HCT116 (cell line): ENCODE data around the gene VWF. TPM values are rescaled to one million over a fixed set of nuclear protein-coding genes. Genes with fewer than 3 reads are reported as not detected.

ENCODE experiments used
- ATAC-seq: fragments of 200-7000 bp; cut with Tn5 transposase; 2 replicates; pipeline ENCODE4 v1.9.1; 2020; ENCODE audit warnings: mild to moderate bottlenecking, moderate library complexity
- BruUV-seq: library from RNA; stranded (reverse); fragments of 400-500 nt; replicated peaks from 2 replicates; lab custom pipeline; 2021; lab: Mats Ljungman, UMichigan
- CTCF ChIA-PET: fragments of 300-600 bp; sonication (Branson Sonifier 250); formaldehyde crosslinking; loops from one replicate; lab custom pipeline; 2021; ENCODE audit warnings: antibody characterized with exemption; lab: Charles Lee
- POLR2A ChIA-PET: fragments of 300-600, 350-600 bp; sonication (Branson Sonifier 250); formaldehyde crosslinking; loops from one replicate; lab custom pipeline; 2021; ENCODE audit warnings: antibody characterized with exemption; lab: Charles Lee
- RAD21 ChIA-PET, 2 experiments: fragments of 300-600 bp; sonication (Branson Sonifier 250); formaldehyde crosslinking; loops; one replicate each; lab custom pipeline; 2023; ENCODE audit warnings: low total read pairs in 2 of 2; ENCODE audit not compliant: uncharacterized antibody in 2 of 2, unreplicated experiment in 2 of 2, low non-redundant PET in 1 of 2; lab: Charles Lee
- DNase-seq: peaks from one replicate; pipeline ENCODE4 v3.0.0-alpha.2; 2010; ENCODE audit warnings: low read depth, low spot score
- H2AFZ ChIP-seq: fragments of 200-600 bp; shearing (Covaris generic), sonication (generic); 2 replicates; pipeline ENCODE4 v1.6.1; 2017; ENCODE audit warnings: low read depth, mixed run types, mixed read lengths, antibody characterized with exemption, low read length; ENCODE audit not compliant: poor library complexity, severe bottlenecking
- H3K27ac ChIP-seq: 2 replicates; pipeline ENCODE4 v1.5.1; 2012; ENCODE audit warnings: low read depth, low read length
- H3K27me3 ChIP-seq: fragments of 200-600 bp; sonication (generic); 2 replicates; pipeline ENCODE4 v1.6.1; 2016; ENCODE audit warnings: mixed run types, low read length, mixed read lengths; ENCODE audit not compliant: insufficient read depth
- H3K36me3 ChIP-seq, 2 experiments: fragments of 200-500 bp in 1 of 2; fragments of 200-600 bp in 1 of 2; sonication (Bioruptor generic) in 1 of 2; sonication (generic) in 1 of 2; 2 replicates each; pipeline versions ENCODE4 v1.5.1 to v1.6.1; 2014 to 2016; ENCODE audit warnings: low read length in 2 of 2, inconsistent platforms in 1 of 2, mixed read lengths in 1 of 2, mixed run types in 1 of 2; ENCODE audit not compliant: insufficient read depth in 2 of 2, control insufficient read depth in 1 of 2
- H3K4me1 ChIP-seq, 2 experiments: fragments of 200-600 bp in 1 of 2; sonication (generic) in 1 of 2; 2 replicates each; pipeline versions ENCODE4 v1.5.1 to v1.6.1; 2012 to 2017; ENCODE audit warnings: low read length in 2 of 2, inconsistent platforms in 1 of 2, mild to moderate bottlenecking in 1 of 2, mixed read lengths in 1 of 2, mixed run types in 1 of 2, moderate library complexity in 1 of 2; ENCODE audit not compliant: insufficient read depth in 2 of 2, control insufficient read depth in 1 of 2
- H3K4me2 ChIP-seq: fragments of 200-600 bp; sonication (generic); 2 replicates; pipeline ENCODE4 v1.6.1; 2017; ENCODE audit warnings: mixed run types, low read length, mixed read lengths
- H3K4me3 ChIP-seq, 2 experiments: fragments of 200-600 bp in 1 of 2; sonication (generic) in 1 of 2; replicated peaks in 1 of 2; 2 replicates each; pipeline ENCODE4 v1.5.1; 2011 to 2016; ENCODE audit warnings: low read length in 2 of 2, control low read depth in 1 of 2, low read depth in 1 of 2, mild to moderate bottlenecking in 1 of 2, mixed read lengths in 1 of 2, mixed run types in 1 of 2
- H3K79me2 ChIP-seq: fragments of 200-600 bp; sonication (generic); 2 replicates; pipeline ENCODE4 v1.6.1; 2017; ENCODE audit warnings: mild to moderate bottlenecking, mixed run types, low read length, moderate library complexity, mixed read lengths; ENCODE audit not compliant: insufficient read depth
- H3K9ac ChIP-seq: fragments of 200-600 bp; sonication (generic); 2 replicates; pipeline ENCODE4 v1.6.1; 2016; ENCODE audit warnings: low read length, mixed read lengths
- H3K9me2 ChIP-seq: fragments of 200-600 bp; sonication (generic), shearing (Covaris generic); 2 replicates; pipeline ENCODE4 v1.6.1; 2017; ENCODE audit warnings: mixed run types, mild to moderate bottlenecking, moderate library complexity; ENCODE audit not compliant: insufficient read depth
- H3K9me3 ChIP-seq, 2 experiments: fragments of 200-500 bp in 1 of 2; fragments of 200-600 bp in 1 of 2; sonication (Bioruptor generic) in 1 of 2; sonication (generic) in 1 of 2; 2 replicates each; pipeline ENCODE4 v1.6.1; 2014 to 2017; ENCODE audit warnings: low read length in 2 of 2, mixed read lengths in 2 of 2, inconsistent platforms in 1 of 2, low read depth in 1 of 2, mild to moderate bottlenecking in 1 of 2, mixed run types in 1 of 2, moderate library complexity in 1 of 2; ENCODE audit not compliant: control insufficient read depth in 1 of 2, insufficient read depth in 1 of 2
- H4K20me1 ChIP-seq: fragments of 200-600 bp; sonication (generic), shearing (Covaris generic); 2 replicates; pipeline ENCODE4 v1.6.1; 2017; ENCODE audit warnings: mixed run types, mild to moderate bottlenecking, moderate library complexity; ENCODE audit not compliant: insufficient read depth
- CEBPB ChIP-seq: IDR thresholded peaks from 2 replicates; pipeline ENCODE4 v1.6.1; 2012; ENCODE audit warnings: low read depth
- CTCF ChIP-seq, 3 experiments: fragments of 200-600 bp in 1 of 3; sonication (generic) in 1 of 3; IDR thresholded peaks in 2 of 3; conservative IDR thresholded peaks in 1 of 3; 2 replicates each; pipeline ENCODE4 v1.5.1; 2012 to 2017; ENCODE audit warnings: low read depth in 2 of 3, low read length in 2 of 3, antibody characterized with exemption in 1 of 3, borderline replicate concordance in 1 of 3, control low read depth in 1 of 3, mild to moderate bottlenecking in 1 of 3, mixed read lengths in 1 of 3, mixed run types in 1 of 3, moderate library complexity in 1 of 3; ENCODE audit not compliant: insufficient read depth in 1 of 3
- ELF1 ChIP-seq: IDR thresholded peaks from 2 replicates; pipeline ENCODE4 v1.6.1; 2012; ENCODE audit warnings: low read depth, borderline replicate concordance
- EZH2 ChIP-seq: fragments of 200-600 bp; sonication (generic); IDR thresholded peaks from 2 replicates; pipeline ENCODE4 v1.6.1; 2017; ENCODE audit warnings: antibody characterized with exemption, mixed run types
- EZH2phosphoT487 ChIP-seq: fragments of 200-600 bp; IDR thresholded peaks from 2 replicates; pipeline ENCODE4 v1.6.1; 2018; ENCODE audit warnings: antibody characterized with exemption, borderline replicate concordance
- FOSL1 ChIP-seq: IDR thresholded peaks from 2 replicates; pipeline ENCODE4 v1.6.1; 2012; ENCODE audit warnings: low read depth
- JUND ChIP-seq: IDR thresholded peaks from 2 replicates; pipeline ENCODE4 v1.6.1; 2012
- MAX ChIP-seq: IDR thresholded peaks from 2 replicates; pipeline ENCODE4 v1.6.1; 2012
- POLR2A ChIP-seq: IDR thresholded peaks from 2 replicates; pipeline ENCODE4 v1.7.0; 2011; ENCODE audit warnings: borderline replicate concordance; ENCODE audit not compliant: insufficient read depth, insufficient read length; ENCODE audit errors: extremely low read depth
- REST ChIP-seq: IDR thresholded peaks from 2 replicates; pipeline ENCODE4 v1.6.1; 2012; ENCODE audit warnings: low read depth
- SIN3A ChIP-seq: IDR thresholded peaks from 2 replicates; pipeline ENCODE4 v1.6.1; 2012; ENCODE audit warnings: low read depth
- SRF ChIP-seq: IDR thresholded peaks from 2 replicates; pipeline ENCODE4 v1.6.1; 2012; ENCODE audit warnings: low read depth
- YY1 ChIP-seq: IDR thresholded peaks from 2 replicates; pipeline ENCODE4 v1.6.1; 2011; ENCODE audit warnings: low read length, low read depth, moderate library complexity, mild to moderate bottlenecking; ENCODE audit not compliant: insufficient replicate concordance; ENCODE audit errors: extremely low read depth
- ZBTB33 ChIP-seq: IDR thresholded peaks from 2 replicates; pipeline ENCODE4 v1.6.1; 2011; ENCODE audit warnings: mild to moderate bottlenecking, low read length, moderate library complexity; ENCODE audit not compliant: insufficient replicate concordance; ENCODE audit errors: extremely low read depth
- ZFX ChIP-seq: fragments of 450-650 bp; IDR thresholded peaks from 2 replicates; pipeline ENCODE4 v1.6.1; 2017
- intact Hi-C: fragments of 100-400 bp; cut with micrococcal nuclease; formaldehyde crosslinking; loops from 2 replicates; pipeline ENCODE4 v1.10.0; 2022
- total RNA-seq: library from RNA; stranded (reverse); gene quantifications from one replicate; pipeline ENCODE4 v1.2.1, GENCODE V29; 2021; ENCODE audit not compliant: unreplicated experiment

Gene VWF
- total RNA-seq, 1 experiment from 2014 or later = 0.57 TPM

GRCh38 chr12:5996459-5996858 lies 128.0 kb downstream of the VWF start:
- Histone ChIP-seq H3K4me2 (no peak overlapping the region), H3K79me2 (no peaks in the 10 kb centered on the region), H3K4me3 (no peak overlapping the region), H3K4me1 (no peaks in the 10 kb centered on the region), H2AFZ (no peak overlapping the region), H3K9ac (no peak overlapping the region), H3K36me3 (no peaks in the 10 kb centered on the region), H3K9me2 (no peaks in the 10 kb centered on the region), H3K27me3 (no peaks in the 10 kb centered on the region), H3K27ac (no peak overlapping the region), H3K9me3 (no peaks in the 10 kb centered on the region), H4K20me1 (no peaks in the 10 kb centered on the region)
- TF ChIP-seq JUND (no peak), CTCF (IDR thresholded peaks at IDR 0.05 in 2 of 3, conservative IDR thresholded peaks at IDR 0.05 in 1 of 3; ENCODE audit: borderline replicate concordance in 1 of 3, insufficient read depth in 1 of 3, low read depth in 2 of 3, low read length in 2 of 3) (no peak), SRF (no peak), MAX (no peak), FOSL1 (no peak), POLR2A (no peak), ELF1 (no peak), EZH2 (no peak), REST (no peak), CEBPB (no peak), ZBTB33 (no peak), SIN3A (no peak), ZFX (no peak), EZH2phosphoT487 (no peak), YY1 (no peak)
- DNase-seq = no peak
- ChIA-PET RAD21 (no interaction called here), POLR2A (no interaction called here), CTCF (interaction anchor here (0.9 to 3.9 kb wide), 3 partner anchors 8 to 288 kb away, joined by 4 to 19 read pairs (median 10); no protein-coding TSS in a partner anchor)
- no peak for ATAC-seq
- no TSS peak for BruUV-seq
- intact Hi-C loops = no loop called here
